Natural killer cell (primary cell): ENCODE results near the gene NACAD. TPM values are rescaled to one million over a fixed set of nuclear protein-coding genes. Genes with fewer than 3 reads are reported as not detected.

ENCODE experiments used
- ATAC-seq, 3 donors: fragments of 150-1000 bp in 2 of 3; fragments of 200-7000 bp in 1 of 3; cut with Tn5 transposase; 1 replicate in 1 of 3; 2 replicates in 2 of 3; pipeline ENCODE4 v1.10.0; 2021; ENCODE audit warnings: mild to moderate bottlenecking in 2 of 3, moderate library complexity in 2 of 3
- DNase-seq, 2 donors: peaks; one replicate each; pipeline versions ENCODE4 v3.0.0 to v3.0.0-alpha.2; 2013 to 2021; ENCODE audit warnings: mixed read lengths in 1 of 2
- H3K27ac ChIP-seq: one replicate; pipeline ENCODE4 v1.5.1; 2013; ENCODE audit warnings: mild to moderate bottlenecking, low read length
- H3K27me3 ChIP-seq: one replicate; pipeline ENCODE4 v1.6.1; 2013; ENCODE audit warnings: low read length; ENCODE audit not compliant: control insufficient read depth, insufficient read depth
- H3K36me3 ChIP-seq: one replicate; pipeline ENCODE4 v1.6.1; 2013; ENCODE audit warnings: low read length; ENCODE audit not compliant: control insufficient read depth, insufficient read depth
- H3K4me1 ChIP-seq: one replicate; pipeline ENCODE4 v1.6.1; 2013; ENCODE audit warnings: low read length; ENCODE audit not compliant: control insufficient read depth, insufficient read depth
- H3K4me3 ChIP-seq: one replicate; pipeline ENCODE4 v1.5.1; 2013; ENCODE audit warnings: low read length
- H3K9me3 ChIP-seq: one replicate; pipeline ENCODE4 v1.6.1; 2013; ENCODE audit warnings: low read length; ENCODE audit not compliant: control insufficient read depth, insufficient read depth
- H3K27ac Mint-ChIP-seq, 2 donors: one replicate each; pipeline ENCODE4 v1.8.0; 2022; ENCODE audit warnings: mild to moderate bottlenecking in 2 of 2, mixed read lengths in 2 of 2, moderate library complexity in 1 of 2
- H3K27me3 Mint-ChIP-seq, 2 donors: one replicate each; pipeline ENCODE4 v1.8.0; 2022; ENCODE audit warnings: low read depth in 2 of 2, mixed read lengths in 2 of 2
- H3K36me3 Mint-ChIP-seq: one replicate; pipeline ENCODE4 v1.8.0; 2022; ENCODE audit warnings: mixed read lengths
- H3K4me1 Mint-ChIP-seq, 2 donors: one replicate each; pipeline ENCODE4 v1.8.0; 2022; ENCODE audit warnings: mixed read lengths in 2 of 2
- H3K4me3 Mint-ChIP-seq: one replicate; pipeline ENCODE4 v1.8.0; 2022; ENCODE audit warnings: mild to moderate bottlenecking, moderate library complexity, mixed read lengths
- H3K9me3 Mint-ChIP-seq, 2 donors: one replicate each; pipeline ENCODE4 v1.8.0; 2022; ENCODE audit warnings: mixed read lengths in 2 of 2
- CTCF ChIP-seq: fragments of 200-600 bp; IDR thresholded peaks from one replicate; pipeline ENCODE4 v1.8.0; 2022; ENCODE audit warnings: antibody characterized with exemption
- WGBS: methylation state at CpG from one replicate; pipeline ENCODE4 v1.1.7; 2013; ENCODE audit warnings: missing lambda C conversion rate; ENCODE audit not compliant: insufficient coverage; 5-methylcytosine and 5-hydroxymethylcytosine counted together
- intact Hi-C: fragments of 100-400 bp; cut with micrococcal nuclease; formaldehyde crosslinking; loops from one replicate; pipeline ENCODE4 v1.14.2; 2022
- total RNA-seq, 4 donors: library from RNA; stranded (reverse); fragments of 120-200 nt in 1 of 4; gene quantifications; one replicate each; pipeline versions ENCODE4 v1.2.3 to v1.2.4, GENCODE V29; 2013 to 2022

The NACAD gene
- total RNA-seq, 3 donors from 2014 or later (not counting 1 experiment from before 2014, with no cell fraction given): 0.75 to 1.7 (median 0.78) TPM

GRCh38 chr7:45107356-45107755 lies 18.6 kb upstream of the NACAD start:
- Histone ChIP-seq H3K36me3 (peaks cover 68% of the 10 kb centered on the region), H3K4me1 (peaks cover 31% of the 10 kb centered on the region), H3K27ac (no peak overlapping the region), H3K9me3 (no peaks in the 10 kb centered on the region), H3K27me3 (no peaks in the 10 kb centered on the region), H3K4me3 (no peak overlapping the region)
- H3K4me1 Mint-ChIP-seq: peaks cover 23 to 37% of the 10 kb centered on the region in 2 donors
- no peak overlapping the region for H3K27ac Mint-ChIP-seq
- intact Hi-C loops: no loop called here
- 88% methylated on average over 3 of the region's 3 CpGs for WGBS
- no peaks in the 10 kb centered on the region for H3K27me3 Mint-ChIP-seq
- no peak for DNase-seq
- H3K36me3 Mint-ChIP-seq: no peaks in the 10 kb centered on the region
- no peak overlapping the region for H3K4me3 Mint-ChIP-seq
- ATAC-seq: no peak
- no peak for TF ChIP-seq CTCF
- no peaks in the 10 kb centered on the region for H3K9me3 Mint-ChIP-seq

GRCh38 chr7:45106820-45107219 lies 18.1 kb upstream of the NACAD start:
- 73% methylated on average over 8 of the region's 8 CpGs for WGBS
- H3K36me3 ChIP-seq: peaks cover 73% of the 10 kb centered on the region
- Mint-ChIP-seq H3K27me3 (no peaks in the 10 kb centered on the region), H3K4me1 (peaks cover 20 to 34% of the 10 kb centered on the region in 2 donors), H3K27ac (no peak overlapping the region), H3K4me3 (no peak overlapping the region), H3K36me3 (no peaks in the 10 kb centered on the region), H3K9me3 (no peaks in the 10 kb centered on the region)
- peaks cover 26% of the 10 kb centered on the region for H3K4me1 ChIP-seq
- no peak overlapping the region for H3K4me3 ChIP-seq
- intact Hi-C loops: no loop called here
- ATAC-seq: no peak
- TF ChIP-seq CTCF: no peak
- H3K9me3 ChIP-seq: no peaks in the 10 kb centered on the region
- no peak for DNase-seq
- H3K27me3 ChIP-seq: no peaks in the 10 kb centered on the region
- no peak overlapping the region for H3K27ac ChIP-seq

- intact Hi-C loops: no loop called here
- Histone ChIP-seq H3K4me1 (peaks cover 25% of the 10 kb centered on the region), H3K9me3 (no peaks in the 10 kb centered on the region), H3K27ac (no peak overlapping the region), H3K4me3 (no peak overlapping the region), H3K36me3 (peaks cover 85% of the 10 kb centered on the region), H3K27me3 (no peaks in the 10 kb centered on the region)
- H3K36me3 Mint-ChIP-seq: no peaks in the 10 kb centered on the region
- no peaks in the 10 kb centered on the region for H3K27me3 Mint-ChIP-seq
- DNase-seq (no peak), ATAC-seq (no peak)
- no peak for TF ChIP-seq CTCF
- peaks cover 8 to 23% of the 10 kb centered on the region in 2 donors for H3K4me1 Mint-ChIP-seq
- 99% methylated on average over 8 of the region's 8 CpGs for WGBS
- H3K4me3 Mint-ChIP-seq: no peak overlapping the region
- no peaks in the 10 kb centered on the region for H3K9me3 Mint-ChIP-seq
- no peak overlapping the region for H3K27ac Mint-ChIP-seq
Observed at GRCh38 chr7:45105588-45106188, 16.9 kb upstream of the NACAD start.
